BJ (cell line): ENCODE measurements around the gene PACS1. TPM values are rescaled to one million over a fixed set of nuclear protein-coding genes. Genes with fewer than 3 reads are reported as not detected.
A peak's percentile ranks its signal among the peaks of the same experiment; 100 is the strongest.

Experiments
- CTCF ChIA-PET: fragments of 350-600 bp; formaldehyde crosslinking; extraction: SDS; loops from one replicate; lab custom pipeline; 2021; ENCODE audit warnings: antibody characterized with exemption, inconsistent platforms; lab: Yijun Ruan, JAX
- POLR2A ChIA-PET: fragments of 300-600 bp; sonication (Branson Sonifier 250); formaldehyde crosslinking; extraction: SDS; loops from one replicate; lab custom pipeline; 2021; ENCODE audit warnings: antibody characterized with exemption; lab: Charles Lee
- DNase-seq: peaks from one replicate; pipeline ENCODE4 v3.0.0-alpha.2; 2011; ENCODE audit warnings: low read depth
- H3K27me3 ChIP-seq: 2 replicates; pipeline ENCODE4 v1.6.0; 2011; ENCODE audit warnings: low read length; ENCODE audit not compliant: control insufficient read depth, insufficient read depth
- H3K36me3 ChIP-seq: 2 replicates; pipeline ENCODE4 v1.5.1; 2011; ENCODE audit warnings: low read length; ENCODE audit not compliant: control insufficient read depth, insufficient read depth
- H3K4me3 ChIP-seq: 2 replicates; pipeline ENCODE4 v1.5.1; 2011; ENCODE audit warnings: low read depth, mild to moderate bottlenecking, control low read depth, low read length
- polyA plus RNA-seq: library from polyadenylated mRNA; depleted of rRNA; stranded (reverse); fragments of >200 nt; gene quantifications from 2 replicates; pipeline ENCODE4 v1.2.3, GENCODE V29; 2011
- TF ChIP-seq, protein P1 (sequence below): IDR thresholded peaks from 2 replicates; pipeline ENCODE4 v1.5.1; 2011; ENCODE audit warnings: low read depth, mild to moderate bottlenecking, control low read depth, inconsistent platforms, low read length, moderate library complexity; ENCODE audit not compliant: insufficient read depth

PACS1 gene
- polyA plus RNA-seq, 1 experiment = 34.3 TPM

- POLR2A ChIA-PET = no interaction called here
- CTCF ChIA-PET = interaction anchor here (0.6 to 4.7 kb wide), 4 partner anchors 12 to 1593 kb away, joined by 3 to 40 read pairs (median 6); no protein-coding TSS in a partner anchor
- H3K27me3 ChIP-seq = no peaks in the 10 kb centered on the region; the same call in none of the 2 replicates
- no peak for DNase-seq
- no peak overlapping the region for H3K4me3 ChIP-seq
- H3K36me3 ChIP-seq = no peaks in the 10 kb centered on the region
- TF ChIP-seq, protein P1, sequence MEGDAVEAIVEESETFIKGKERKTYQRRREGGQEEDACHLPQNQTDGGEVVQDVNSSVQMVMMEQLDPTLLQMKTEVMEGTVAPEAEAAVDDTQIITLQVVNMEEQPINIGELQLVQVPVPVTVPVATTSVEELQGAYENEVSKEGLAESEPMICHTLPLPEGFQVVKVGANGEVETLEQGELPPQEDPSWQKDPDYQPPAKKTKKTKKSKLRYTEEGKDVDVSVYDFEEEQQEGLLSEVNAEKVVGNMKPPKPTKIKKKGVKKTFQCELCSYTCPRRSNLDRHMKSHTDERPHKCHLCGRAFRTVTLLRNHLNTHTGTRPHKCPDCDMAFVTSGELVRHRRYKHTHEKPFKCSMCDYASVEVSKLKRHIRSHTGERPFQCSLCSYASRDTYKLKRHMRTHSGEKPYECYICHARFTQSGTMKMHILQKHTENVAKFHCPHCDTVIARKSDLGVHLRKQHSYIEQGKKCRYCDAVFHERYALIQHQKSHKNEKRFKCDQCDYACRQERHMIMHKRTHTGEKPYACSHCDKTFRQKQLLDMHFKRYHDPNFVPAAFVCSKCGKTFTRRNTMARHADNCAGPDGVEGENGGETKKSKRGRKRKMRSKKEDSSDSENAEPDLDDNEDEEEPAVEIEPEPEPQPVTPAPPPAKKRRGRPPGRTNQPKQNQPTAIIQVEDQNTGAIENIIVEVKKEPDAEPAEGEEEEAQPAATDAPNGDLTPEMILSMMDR = no peak
Measured at GRCh38 chr11:66042227-66042995, 27.7 kb upstream of the PACS1 start.

DNA sequence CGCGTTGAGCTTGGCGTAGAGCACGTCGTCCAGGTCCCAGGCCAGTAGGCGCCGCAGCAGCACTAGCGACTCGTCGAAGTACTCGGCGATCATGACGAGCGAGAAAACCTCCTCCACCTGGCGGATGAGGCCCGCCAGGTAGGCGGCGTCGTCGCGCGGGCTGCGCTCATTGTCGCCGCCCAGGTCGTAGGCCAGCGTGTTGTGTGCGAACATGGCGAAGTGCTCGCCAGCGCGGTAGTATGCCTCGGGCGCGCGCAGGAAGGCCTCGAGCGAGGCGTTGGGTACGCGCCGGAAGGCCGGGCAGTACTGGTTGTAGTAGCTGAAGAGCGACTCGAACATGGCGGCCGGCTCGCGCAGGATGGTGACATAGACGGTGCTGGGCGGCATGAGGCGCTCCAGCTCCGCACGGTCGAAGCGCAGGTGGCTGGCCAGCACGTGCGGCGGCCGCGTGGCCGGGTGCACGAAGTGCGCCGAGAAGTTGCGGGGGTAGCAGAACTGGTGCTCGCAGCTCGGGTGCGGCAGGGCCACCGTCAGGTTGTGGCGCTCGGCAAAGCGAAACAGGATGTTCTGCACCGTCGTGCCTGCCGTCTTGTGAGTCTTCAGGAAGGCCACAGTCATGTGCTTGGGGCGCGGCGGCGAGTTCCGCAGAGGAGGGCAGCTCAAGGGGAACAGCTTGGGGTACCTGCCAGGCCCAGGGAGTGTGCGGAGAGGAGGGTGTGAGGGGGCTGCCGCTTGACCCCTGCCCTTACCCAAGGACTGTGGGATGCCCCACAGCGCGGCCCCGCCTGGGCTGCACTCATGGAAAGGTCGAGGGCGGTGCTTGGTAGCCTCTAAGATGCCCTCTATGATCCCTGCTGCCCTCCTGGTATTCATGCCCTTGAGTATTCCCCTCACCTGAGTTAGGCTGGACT, 26.8 kb upstream of the PACS1 start:
- no peak overlapping the region for H3K4me3 ChIP-seq
- H3K36me3 ChIP-seq = no peaks in the 10 kb centered on the region
- TF ChIP-seq, protein P1 = no peak
- H3K27me3 ChIP-seq = no peaks in the 10 kb centered on the region; the same call in none of the 2 replicates
- POLR2A ChIA-PET = no interaction called here
- CTCF ChIA-PET = interaction anchor here (0.8 to 4.7 kb wide), 8 partner anchors 8 to 332 kb away, joined by 3 to 40 read pairs (median 10); partner anchors contain the start of genes CATSPER1 and KAT5
- no peak for DNase-seq

DNA sequence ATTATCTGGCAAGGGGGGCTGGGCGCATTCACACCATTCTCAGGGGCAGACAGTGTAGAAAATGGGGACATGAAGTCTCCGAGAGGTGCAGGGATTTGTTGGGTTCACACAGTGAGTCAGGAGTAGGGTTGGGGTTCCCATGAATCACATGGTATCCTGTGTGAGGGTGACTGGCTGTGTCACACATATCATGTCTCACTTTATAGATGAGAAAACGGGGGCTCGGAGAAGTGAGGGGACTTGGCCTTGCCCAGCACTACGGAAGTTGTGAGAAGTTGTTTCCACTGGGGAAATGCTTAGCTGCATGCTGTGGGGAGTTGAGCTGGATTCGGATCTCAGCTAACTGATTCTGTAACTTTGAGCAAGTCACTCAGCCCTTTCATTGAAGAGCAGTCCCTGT, 25.3 kb upstream of the PACS1 start:
- H3K27me3 ChIP-seq = no peaks in the 10 kb centered on the region; the same call in 1 of the 2 replicates
- ChIA-PET POLR2A (interaction anchor here (0.6 to 1.2 kb wide), 3 partner anchors 9 to 222 kb away, joined by 3 to 4 read pairs (median 4); no protein-coding TSS in a partner anchor), CTCF (interaction anchor here (0.6 to 4.7 kb wide), 25 partner anchors 9 to 934 kb away, joined by 3 to 40 read pairs (median 4); partner anchors contain the start of genes CATSPER1 and RELA)
- no peak overlapping the region for H3K4me3 ChIP-seq
- TF ChIP-seq, protein P1 = no peak
- no peaks in the 10 kb centered on the region for H3K36me3 ChIP-seq
- DNase-seq = no peak

GRCh38 chr11:66045177-66045639, 24.9 kb upstream of the PACS1 start:
- ChIA-PET POLR2A (interaction anchor here (0.6 to 1.2 kb wide), 2 partner anchors 8 to 222 kb away, joined by 3 to 4 read pairs; no protein-coding TSS in a partner anchor), CTCF (interaction anchor here (0.6 to 4.7 kb wide), 23 partner anchors 10 to 934 kb away, joined by 3 to 40 read pairs (median 4); partner anchors contain the start of genes CATSPER1 and RELA)
- no peak overlapping the region for H3K4me3 ChIP-seq
- no peaks in the 10 kb centered on the region; the same call in 1 of the 2 replicates for H3K27me3 ChIP-seq
- no peak for DNase-seq
- TF ChIP-seq, protein P1 = peak; percentile 97
- H3K36me3 ChIP-seq = no peaks in the 10 kb centered on the region
